GM10248 (cell line): ENCODE results near the gene LRCH4.
"Not testable (repeated sequence)": the region's sequence is repeated elsewhere in the genome, so short reads cannot be mapped to it uniquely, and the experiment has no call there.

Experiments
- CTCF ChIA-PET: fragments of 300-600 bp; sonication (Branson Sonifier 250); formaldehyde crosslinking; extraction: SDS; loops from one replicate; lab custom pipeline; 2021; ENCODE audit warnings: antibody characterized with exemption; lab: Yijun Ruan, JAX
- POLR2A ChIA-PET: fragments of 350-650 bp; sonication (Branson Sonifier 250); formaldehyde crosslinking; extraction: SDS; loops from one replicate; lab custom pipeline; 2020; ENCODE audit warnings: antibody characterized with exemption; lab: Yijun Ruan, JAX
- DNase-seq: peaks from one replicate; pipeline ENCODE4 v3.0.0; 2012; ENCODE audit errors: extremely low spot score
- CTCF ChIP-seq: IDR thresholded peaks from 2 replicates; pipeline ENCODE4 v1.5.1; 2012; ENCODE audit warnings: mild to moderate bottlenecking, low read depth; ENCODE audit errors: extremely low read depth, missing control alignments, control extremely low read depth

LRCH4 gene

GRCh38 chr7:100552532-100552931 lies 33.4 kb downstream of the LRCH4 start:
- no peak for TF ChIP-seq CTCF
- DNase-seq: no peak
- ChIA-PET POLR2A (no interaction called here), CTCF (interaction anchor here (1.1 to 16.2 kb wide), 4 partner anchors 10 to 83 kb away, joined by 3 to 288 read pairs (median 5); partner anchors contain the start of gene AGFG2)

GRCh38 chr7:100548446-100548845 lies 37.5 kb downstream of the LRCH4 start:
- CTCF ChIA-PET: interaction anchor here (1.1 to 16.2 kb wide), 8 partner anchors 10 to 78 kb away, joined by 3 to 288 read pairs (median 6); partner anchors contain the start of genes AGFG2 and FBXO24
- POLR2A ChIA-PET, DNase-seq: not testable (repeated sequence)

- DNase-seq: no peak
- ChIA-PET CTCF (interaction anchor here (1.1 to 16.2 kb wide), 9 partner anchors 8 to 415 kb away, joined by 3 to 288 read pairs (median 4); partner anchors contain the start of genes AGFG2 and FBXO24), POLR2A (no interaction called here)
- TF ChIP-seq CTCF: no peak
These were observed 38.1 kb downstream of the LRCH4 start for GRCh38 chr7:100547872-100548271.

DNA sequence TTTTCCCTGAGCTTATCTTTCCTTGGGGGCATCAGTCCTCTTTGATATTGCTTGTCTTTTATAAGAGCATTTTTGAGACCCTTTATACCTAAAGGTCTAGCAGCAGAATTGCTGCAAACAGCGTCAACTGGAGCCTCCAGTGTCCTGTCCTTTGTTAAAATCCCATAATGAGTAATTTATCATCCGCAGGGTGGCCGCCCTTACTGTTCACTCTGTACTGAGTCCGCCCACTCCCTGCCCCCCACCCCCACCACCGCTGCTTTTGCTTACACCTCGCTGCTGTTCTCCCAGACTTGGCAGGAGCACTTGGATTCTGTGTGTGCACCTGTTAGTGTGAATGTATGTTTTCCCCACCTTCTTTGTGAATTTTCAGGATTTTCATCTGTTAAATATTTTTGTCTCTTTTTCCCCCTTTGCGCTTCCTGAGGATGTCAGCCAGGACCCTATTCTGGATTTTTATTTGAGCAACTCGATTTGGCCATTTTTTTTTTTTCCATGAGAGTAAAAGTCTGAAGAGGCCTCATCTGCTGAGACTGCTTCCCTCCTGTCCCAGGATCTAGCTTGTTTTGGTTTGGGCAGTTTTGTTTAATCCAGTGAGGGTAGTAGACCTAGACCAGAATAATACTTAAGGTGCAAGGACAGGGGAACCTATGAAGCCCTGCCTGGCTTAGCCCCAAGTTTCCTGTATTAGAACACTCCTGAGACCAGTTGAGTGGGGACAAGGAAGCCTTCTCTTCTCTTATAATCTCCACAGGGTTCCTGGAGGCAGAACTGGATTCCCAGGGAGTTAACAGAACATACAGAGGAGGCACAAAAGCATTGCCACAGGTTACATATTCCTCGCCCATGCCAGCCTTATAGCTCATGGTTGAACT lies 38.8 kb downstream of the LRCH4 start:
- ChIA-PET CTCF (interaction anchor here (1.1 to 16.2 kb wide), 8 partner anchors 8 to 414 kb away, joined by 3 to 288 read pairs (median 5); partner anchors contain the start of gene AGFG2), POLR2A (no interaction called here)
- no peak for DNase-seq
- no peak for TF ChIP-seq CTCF

DNA sequence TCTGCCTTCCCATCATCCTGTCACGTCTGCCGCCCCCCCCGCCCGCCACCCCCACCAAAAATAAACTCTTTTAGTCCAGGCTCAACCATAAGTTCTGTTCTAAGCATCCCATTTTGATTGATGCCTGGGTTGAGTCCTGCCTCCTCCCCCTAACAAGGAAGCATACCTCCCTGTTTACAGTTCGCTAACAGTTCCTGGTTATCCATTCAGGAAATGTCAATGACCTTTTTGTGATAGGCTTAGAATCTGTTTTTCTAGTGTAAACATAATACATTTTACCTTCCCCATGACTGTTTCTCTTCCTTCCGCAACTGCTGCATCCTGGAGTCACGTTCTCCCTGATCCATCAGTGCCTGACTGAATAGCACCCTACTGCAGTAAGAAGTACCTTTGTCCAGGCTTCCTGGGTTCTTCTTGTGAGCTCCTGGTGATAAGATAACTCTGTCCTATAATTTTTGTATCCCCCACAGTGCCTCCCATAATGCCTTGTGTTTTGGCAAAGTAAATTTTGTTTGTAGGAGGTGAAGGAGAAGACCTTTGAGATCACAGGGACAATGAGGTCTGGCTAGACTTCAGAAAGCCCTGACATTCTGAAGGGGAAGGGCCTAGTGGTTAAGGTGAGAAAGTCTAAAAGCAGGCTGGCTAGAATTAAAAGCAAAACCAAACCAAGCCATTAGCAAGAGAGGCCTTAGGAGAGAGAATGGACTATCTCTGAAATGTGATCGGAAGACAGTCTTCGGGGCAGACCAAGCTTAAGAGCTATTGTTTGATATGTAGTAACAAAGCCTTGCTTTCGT lies 39.6 kb downstream of the LRCH4 start:
- CTCF ChIA-PET: interaction anchor here (1.0 to 16.2 kb wide), 8 partner anchors 9 to 413 kb away, joined by 3 to 288 read pairs (median 4); partner anchors contain the start of gene POP7
- POLR2A ChIA-PET: interaction anchor here (1.1 kb wide), 1 partner anchor 9 kb away, joined by 6 read pairs; no protein-coding TSS in a partner anchor
- no peak for TF ChIP-seq CTCF
- DNase-seq: peak; percentile 57

- POLR2A ChIA-PET: interaction anchor here (1.0 to 1.1 kb wide), 2 partner anchors 9 to 66 kb away, joined by 3 to 6 read pairs; partner anchors contain the start of gene TSC22D4
- CTCF ChIA-PET: interaction anchor here (0.6 to 16.2 kb wide), 8 partner anchors 10 to 160 kb away, joined by 3 to 288 read pairs (median 3); partner anchors contain the start of genes FBXO24 and POP7
- DNase-seq: peak; percentile 61
- no peak for TF ChIP-seq CTCF
These were observed 40.4 kb downstream of the LRCH4 start for GRCh38 chr7:100545360-100546128.
